Tibial artery (tissue), 4 donors: ENCODE data around the gene NCKAP5L.

Source experiments
- DNase-seq, 2 donors: peaks; one replicate each; pipeline ENCODE4 v3.0.0-alpha.2; 2019
- H3K27ac ChIP-seq, 2 donors: fragments of 200-600 bp; sonication (generic) in 1 of 2; 1 replicate in 1 of 2; 2 replicates in 1 of 2; pipeline ENCODE4 v1.5.1; 2018 to 2019; ENCODE audit warnings: mild to moderate bottlenecking in 1 of 2
- H3K27me3 ChIP-seq, 2 donors: fragments of 200-600 bp; sonication (generic) in 1 of 2; one replicate each; pipeline versions ENCODE4 v1.5.1 to v1.6.0; 2016 to 2019
- H3K36me3 ChIP-seq, 3 donors: fragments of 200-600 bp; sonication (generic) in 2 of 3; one replicate each; pipeline ENCODE4 v1.5.1; 2016 to 2019; ENCODE audit warnings: mild to moderate bottlenecking in 2 of 3
- H3K4me1 ChIP-seq, 4 donors: fragments of 200-600 bp; sonication (generic) in 2 of 4; 1 replicate in 3 of 4; 2 replicates in 1 of 4; pipeline ENCODE4 v1.5.1; 2016 to 2019
- H3K4me3 ChIP-seq, 2 donors: fragments of 200-600 bp; sonication (generic) in 1 of 2; 1 replicate in 1 of 2; 2 replicates in 1 of 2; pipeline ENCODE4 v1.5.1; 2018 to 2019; ENCODE audit warnings: mild to moderate bottlenecking in 2 of 2
- H3K9me3 ChIP-seq, 3 donors: fragments of 200-600 bp; sonication (generic) in 1 of 3; one replicate each; pipeline ENCODE4 v1.5.1; 2016 to 2019
- CTCF ChIP-seq, 2 experiments: fragments of 200-600 bp in 1 of 2; fragments of 450-650 bp in 1 of 2; IDR thresholded peaks; one replicate each; pipeline ENCODE4 v1.5.1; 2017 to 2019; ENCODE audit warnings: antibody characterized with exemption in 2 of 2, mild to moderate bottlenecking in 1 of 2, moderate library complexity in 1 of 2
- intact Hi-C: fragments of 100-400 bp; cut with DNase I; formaldehyde crosslinking; loops from one replicate; pipeline ENCODE4 v1.15.0; 2023; ENCODE audit warnings: low total_unique reads

The NCKAP5L gene

GRCh38 chr12:49741882-49742620 lies 86.2 kb downstream of the NCKAP5L start:
- Histone ChIP-seq H3K36me3 (no peaks in the 10 kb centered on the region), H3K4me1 (peaks cover 0 to 49% (median 37%) of the 10 kb centered on the region in 4 donors), H3K4me3 (peak overlapping the region; percentile 65 to 70), H3K27ac (peak overlapping the region; percentile 91 to 95), H3K9me3 (no peaks in the 10 kb centered on the region), H3K27me3 (no peaks in the 10 kb centered on the region)
- TF ChIP-seq CTCF (IDR thresholded peaks at IDR 0.05) = no peak
- peak; percentile 91 to 92 for DNase-seq
- intact Hi-C loops = loop anchor here (5.0 to 10.0 kb wide), 2 partner anchors 93 to 375 kb away; partner anchors contain the start of gene SPATS2
